Stimulated activated memory B cell treated with anti-CD40 and anti-IgM and Interleukin-4, amounts not matched to agents 10 μg/mL and 1 μg/mL and 100 μg/mL, for 72 hours (primary cell): Measurements from ENCODE around the gene PTP4A1.
A peak's percentile ranks its signal among the peaks of the same experiment; 100 is the strongest.

Experiments used
- ATAC-seq: fragments of 150-1000 bp; cut with Tn5 transposase; 2 replicates; pipeline ENCODE4 v1.10.0; 2021
- H3K27ac Mint-ChIP-seq: one replicate; pipeline ENCODE4 v1.8.0; 2022; ENCODE audit warnings: mild to moderate bottlenecking, mixed read lengths
- H3K27me3 Mint-ChIP-seq: one replicate; pipeline ENCODE4 v1.8.0; 2022; ENCODE audit warnings: mixed read lengths
- H3K36me3 Mint-ChIP-seq: one replicate; pipeline ENCODE4 v1.8.0; 2022; ENCODE audit warnings: mixed read lengths
- H3K4me1 Mint-ChIP-seq: one replicate; pipeline ENCODE4 v1.8.0; 2022; ENCODE audit warnings: mixed read lengths
- H3K4me3 Mint-ChIP-seq: one replicate; pipeline ENCODE4 v1.8.0; 2022; ENCODE audit warnings: mild to moderate bottlenecking, moderate library complexity, mixed read lengths
- H3K9me3 Mint-ChIP-seq: one replicate; pipeline ENCODE4 v1.8.0; 2022; ENCODE audit warnings: mixed read lengths

PTP4A1 gene

DNA sequence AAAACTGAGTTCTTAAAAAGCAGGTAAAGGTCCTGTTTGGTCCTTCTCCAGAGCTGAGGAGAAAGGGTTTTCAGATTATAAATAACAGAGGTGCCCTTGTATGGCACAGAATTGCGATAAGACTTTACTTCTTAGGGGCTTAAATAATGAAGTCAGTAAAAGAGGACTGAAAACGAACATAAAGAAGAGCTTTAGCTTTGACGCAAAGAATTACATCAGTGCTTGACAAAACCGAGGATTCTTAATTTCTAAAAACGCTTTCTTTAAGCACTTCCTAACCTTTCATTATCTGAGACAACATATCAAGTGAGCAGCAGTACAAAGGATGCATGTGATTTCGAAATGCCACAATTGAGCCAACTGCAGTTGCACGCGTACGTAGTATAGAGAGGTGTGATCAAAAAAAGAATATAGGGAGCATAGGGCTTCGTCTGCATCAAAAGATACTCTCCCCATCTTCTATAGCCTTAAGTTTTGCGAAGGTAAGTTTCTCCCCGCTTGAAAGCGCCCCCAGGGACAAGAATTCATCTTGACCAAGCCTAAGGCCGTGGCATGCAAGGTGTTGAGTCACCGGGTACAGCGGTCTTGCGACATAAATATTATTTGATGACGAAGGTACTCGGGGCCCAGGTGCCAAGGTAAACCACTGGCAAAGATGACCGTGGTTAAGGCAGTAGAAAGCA, 778 bp upstream of the PTP4A1 start:
- H3K4me1 Mint-ChIP-seq, result peaks cover 20% of the 10 kb centered on the region
- peak overlapping the region; percentile 98 for H3K27ac Mint-ChIP-seq
- no peaks in the 10 kb centered on the region for H3K9me3 Mint-ChIP-seq
- ATAC-seq, result peak; percentile 3
- H3K36me3 Mint-ChIP-seq, result peaks cover 4% of the 10 kb centered on the region
- H3K27me3 Mint-ChIP-seq, result no peaks in the 10 kb centered on the region
- peak overlapping the region; percentile 91 for H3K4me3 Mint-ChIP-seq

DNA sequence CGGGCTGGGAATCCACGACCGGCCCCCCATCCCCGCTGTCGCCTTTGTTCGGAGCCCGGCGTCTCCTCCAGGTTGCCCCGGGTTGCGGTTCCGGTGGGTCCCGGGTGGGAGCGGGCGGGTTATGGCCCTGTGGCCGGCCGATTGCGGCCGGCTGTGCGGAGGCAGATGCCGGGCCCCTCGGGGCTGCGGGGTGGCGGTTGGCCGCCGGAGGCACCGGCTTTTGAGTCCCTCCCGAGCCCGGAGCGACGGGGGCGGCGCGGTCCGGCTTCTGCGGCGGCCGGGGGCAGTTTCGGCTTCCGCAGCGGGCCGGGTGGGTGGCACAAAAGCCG, 431 bp downstream of the PTP4A1 start:
- ATAC-seq, result peak; percentile 35

DNA sequence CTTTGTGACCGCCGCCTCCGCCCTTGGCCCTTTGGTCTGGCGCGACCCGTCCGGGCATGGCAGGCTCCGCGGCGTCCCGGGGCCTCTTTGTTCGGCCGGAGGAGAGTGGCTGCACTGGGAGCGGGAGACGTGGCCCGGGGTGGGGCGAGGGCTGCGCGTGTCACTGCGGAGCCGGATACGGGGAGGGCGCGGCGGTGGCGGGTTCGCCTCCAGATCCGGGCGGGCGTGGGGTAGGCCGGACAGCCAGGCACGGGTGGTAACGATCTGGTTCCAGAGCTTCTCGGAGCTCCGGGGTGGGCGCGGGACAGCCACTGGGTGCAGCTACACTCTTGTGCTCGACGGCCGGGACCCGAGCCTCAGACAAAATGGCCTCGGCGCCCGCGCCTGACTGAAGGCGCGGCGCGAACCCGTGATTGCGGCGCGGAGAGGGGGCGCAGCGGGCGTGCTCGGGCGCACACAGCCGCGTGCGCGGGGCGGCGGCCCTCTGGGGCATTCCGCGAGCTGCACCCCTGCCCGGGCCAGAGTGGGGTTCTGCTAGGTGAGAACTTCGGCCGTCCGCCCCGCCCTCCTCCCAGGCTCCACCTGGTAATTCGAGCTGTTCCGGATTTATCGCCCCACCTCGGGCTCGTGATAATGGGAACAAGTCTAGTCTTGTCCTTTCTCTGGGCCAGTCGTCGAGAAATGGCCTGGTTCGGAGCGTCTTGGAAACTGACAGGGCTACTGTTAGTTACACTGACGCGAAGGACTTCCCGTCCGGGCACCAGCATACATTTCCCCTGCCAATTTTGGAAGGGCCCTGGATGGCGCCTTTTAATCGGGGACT, 1.0 kb downstream of the PTP4A1 start:
- Mint-ChIP-seq H3K27ac (peak overlapping the region; percentile 98), H3K4me1 (peaks cover 25% of the 10 kb centered on the region), H3K27me3 (no peaks in the 10 kb centered on the region), H3K36me3 (peaks cover 9% of the 10 kb centered on the region), H3K4me3 (peak overlapping the region; percentile 91), H3K9me3 (no peaks in the 10 kb centered on the region)
- peak; percentile 70 for ATAC-seq

More for the DNA sequence above, 431 bp downstream of the PTP4A1 start:
- Mint-ChIP-seq H3K4me1 (peaks cover 25% of the 10 kb centered on the region), H3K36me3 (peaks cover 9% of the 10 kb centered on the region), H3K4me3 (peak overlapping the region; percentile 91), H3K9me3 (no peaks in the 10 kb centered on the region), H3K27ac (peak overlapping the region; percentile 98), H3K27me3 (no peaks in the 10 kb centered on the region)

DNA sequence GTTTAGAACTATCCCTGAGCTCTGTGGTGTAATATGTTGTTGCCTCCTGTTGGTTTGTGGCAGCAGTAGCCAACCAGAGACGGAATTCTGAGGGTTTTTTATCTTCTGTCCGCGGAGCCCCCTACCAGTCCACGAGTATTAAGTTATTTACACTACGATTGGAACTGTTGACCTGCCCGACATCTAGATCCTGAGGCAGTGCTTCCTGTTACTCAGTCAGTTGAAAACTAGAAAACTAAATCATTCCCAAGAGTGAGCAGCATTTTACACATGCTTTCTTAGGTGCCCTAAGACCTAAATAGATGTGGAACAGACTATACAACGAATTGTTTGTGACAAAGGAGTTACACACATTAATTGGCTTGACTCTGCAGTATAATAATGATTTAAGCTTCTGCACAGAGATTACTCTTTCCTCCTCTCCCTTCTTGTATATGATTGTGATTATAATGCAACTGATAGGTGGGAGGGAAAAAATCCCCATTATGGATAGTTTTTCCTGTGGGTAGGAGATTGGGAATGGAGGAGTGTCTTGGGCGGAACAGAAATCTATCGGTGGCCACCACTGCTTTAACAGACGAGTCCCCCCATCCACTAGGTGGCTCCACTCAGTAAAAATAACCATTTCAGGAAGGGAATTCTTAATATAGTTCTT, 1.7 kb downstream of the PTP4A1 start:
- H3K4me3 Mint-ChIP-seq, result peak overlapping the region; percentile 91
- H3K36me3 Mint-ChIP-seq, result peaks cover 9% of the 10 kb centered on the region
- H3K27ac Mint-ChIP-seq, result peak overlapping the region; percentile 98
- peaks cover 25% of the 10 kb centered on the region for H3K4me1 Mint-ChIP-seq
- H3K27me3 Mint-ChIP-seq, result no peaks in the 10 kb centered on the region
- H3K9me3 Mint-ChIP-seq, result no peaks in the 10 kb centered on the region
- ATAC-seq, result no peak

DNA sequence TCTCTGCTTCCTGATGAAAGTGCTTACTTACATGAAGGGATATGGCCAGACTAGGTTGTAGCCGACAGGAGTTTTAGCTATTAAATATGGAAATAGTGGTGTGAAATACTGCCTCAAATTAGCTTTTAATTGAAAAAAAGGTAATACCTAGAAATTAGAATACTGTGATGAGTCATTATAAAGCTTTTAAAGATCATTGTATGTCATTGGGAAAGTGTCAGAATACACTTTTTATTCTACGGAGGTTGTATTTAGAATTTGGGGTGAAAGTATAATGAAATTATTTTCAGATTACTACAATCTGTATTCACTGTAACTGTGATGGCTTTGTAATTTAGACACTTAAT, 2.2 kb downstream of the PTP4A1 start:
- H3K9me3 Mint-ChIP-seq, result no peaks in the 10 kb centered on the region
- H3K36me3 Mint-ChIP-seq, result peaks cover 9% of the 10 kb centered on the region
- H3K27ac Mint-ChIP-seq, result peak overlapping the region; percentile 98
- peaks cover 25% of the 10 kb centered on the region for H3K4me1 Mint-ChIP-seq
- no peaks in the 10 kb centered on the region for H3K27me3 Mint-ChIP-seq
- ATAC-seq, result no peak
- peak overlapping the region; percentile 91 for H3K4me3 Mint-ChIP-seq

DNA sequence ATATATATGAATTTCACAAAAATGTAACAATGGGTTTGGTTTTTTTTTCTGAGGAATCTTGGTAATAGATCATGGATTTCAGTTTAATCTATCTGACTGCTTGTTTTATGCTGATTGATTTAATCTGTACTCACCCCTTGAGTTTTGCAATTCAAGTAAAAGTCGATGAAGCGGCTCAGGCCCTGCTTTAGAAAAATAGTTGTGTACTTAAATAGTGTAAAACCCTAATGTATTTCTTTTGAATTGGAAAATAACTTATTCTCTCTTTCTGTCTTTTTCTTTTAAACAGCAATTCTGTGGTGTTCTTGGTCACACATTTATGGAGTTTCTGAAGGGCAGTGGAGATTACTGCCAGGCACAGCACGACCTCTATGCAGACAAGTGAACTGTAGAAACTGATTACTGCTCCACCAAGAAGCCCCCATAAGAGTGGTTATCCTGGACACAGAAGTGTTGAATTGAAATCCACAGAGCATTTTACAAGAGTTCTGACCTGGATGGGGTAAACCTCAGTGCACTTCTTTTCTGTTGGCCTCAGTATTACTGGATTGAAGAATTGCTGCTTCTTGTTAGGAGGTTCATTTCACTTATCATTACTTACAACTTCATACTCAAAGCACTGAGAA, 4.0 kb downstream of the PTP4A1 start:
- no peak overlapping the region for H3K4me3 Mint-ChIP-seq
- H3K9me3 Mint-ChIP-seq, result no peaks in the 10 kb centered on the region
- H3K27ac Mint-ChIP-seq, result no peak overlapping the region
- H3K36me3 Mint-ChIP-seq, result peaks cover 24% of the 10 kb centered on the region
- no peaks in the 10 kb centered on the region for H3K27me3 Mint-ChIP-seq
- H3K4me1 Mint-ChIP-seq, result peaks cover 25% of the 10 kb centered on the region
- no peak for ATAC-seq

DNA sequence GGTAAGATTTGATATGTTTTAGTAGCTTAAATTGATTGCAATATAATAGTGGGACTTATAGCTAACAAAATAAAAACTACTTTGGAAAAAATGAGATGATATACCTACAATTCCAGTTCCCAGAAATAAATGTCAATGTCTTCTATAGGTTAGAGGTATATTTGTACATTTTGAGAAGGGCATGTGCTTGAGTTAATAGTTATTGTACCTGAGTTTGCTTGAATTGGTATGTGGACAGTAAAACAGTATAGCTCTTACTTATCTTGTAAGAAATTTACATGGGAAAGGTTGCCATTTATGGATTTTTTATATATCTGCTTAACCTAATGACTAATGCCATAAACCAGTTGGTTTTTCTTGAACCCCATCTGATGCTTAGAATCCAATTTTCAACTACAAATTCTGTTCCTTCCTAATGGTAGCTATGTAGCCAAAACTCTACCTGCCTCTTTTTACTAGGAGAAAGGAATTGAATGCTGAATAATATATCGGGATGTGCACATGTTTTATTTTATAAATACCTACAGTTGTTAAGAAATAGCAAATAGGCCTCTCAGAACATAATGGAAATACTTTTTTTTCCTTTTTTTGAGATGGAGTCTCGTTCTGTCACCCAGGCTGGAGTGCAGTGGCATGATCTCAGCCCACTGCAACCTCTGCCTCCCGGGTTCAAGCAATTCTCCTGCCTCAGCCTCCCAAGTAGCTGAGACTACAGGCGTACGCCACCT, 4.9 kb downstream of the PTP4A1 start:
- Mint-ChIP-seq H3K27ac (no peak overlapping the region), H3K27me3 (no peaks in the 10 kb centered on the region), H3K4me1 (peaks cover 19% of the 10 kb centered on the region), H3K9me3 (no peaks in the 10 kb centered on the region), H3K36me3 (peaks cover 26% of the 10 kb centered on the region), H3K4me3 (no peak overlapping the region)
- ATAC-seq, result no peak

DNA sequence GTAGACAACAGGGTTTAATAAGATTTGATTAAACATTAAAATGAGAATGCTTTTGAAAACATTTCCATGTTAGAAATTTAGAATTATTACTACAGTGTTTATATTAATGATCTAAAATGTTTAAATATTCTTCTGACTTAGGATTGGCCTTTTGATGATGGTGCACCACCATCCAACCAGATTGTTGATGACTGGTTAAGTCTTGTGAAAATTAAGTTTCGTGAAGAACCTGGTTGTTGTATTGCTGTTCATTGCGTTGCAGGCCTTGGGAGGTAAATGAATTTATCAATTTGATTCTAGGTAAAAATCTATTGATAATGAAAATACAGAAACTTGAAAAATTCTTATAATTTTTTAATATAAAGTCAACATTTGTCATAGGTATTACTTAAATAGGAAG, 6.5 kb downstream of the PTP4A1 start:
- no peak overlapping the region for H3K4me3 Mint-ChIP-seq
- no peak for ATAC-seq
- H3K9me3 Mint-ChIP-seq, result no peaks in the 10 kb centered on the region
- peaks cover 34% of the 10 kb centered on the region for H3K36me3 Mint-ChIP-seq
- peaks cover 19% of the 10 kb centered on the region for H3K4me1 Mint-ChIP-seq
- no peak overlapping the region for H3K27ac Mint-ChIP-seq
- H3K27me3 Mint-ChIP-seq, result no peaks in the 10 kb centered on the region

DNA sequence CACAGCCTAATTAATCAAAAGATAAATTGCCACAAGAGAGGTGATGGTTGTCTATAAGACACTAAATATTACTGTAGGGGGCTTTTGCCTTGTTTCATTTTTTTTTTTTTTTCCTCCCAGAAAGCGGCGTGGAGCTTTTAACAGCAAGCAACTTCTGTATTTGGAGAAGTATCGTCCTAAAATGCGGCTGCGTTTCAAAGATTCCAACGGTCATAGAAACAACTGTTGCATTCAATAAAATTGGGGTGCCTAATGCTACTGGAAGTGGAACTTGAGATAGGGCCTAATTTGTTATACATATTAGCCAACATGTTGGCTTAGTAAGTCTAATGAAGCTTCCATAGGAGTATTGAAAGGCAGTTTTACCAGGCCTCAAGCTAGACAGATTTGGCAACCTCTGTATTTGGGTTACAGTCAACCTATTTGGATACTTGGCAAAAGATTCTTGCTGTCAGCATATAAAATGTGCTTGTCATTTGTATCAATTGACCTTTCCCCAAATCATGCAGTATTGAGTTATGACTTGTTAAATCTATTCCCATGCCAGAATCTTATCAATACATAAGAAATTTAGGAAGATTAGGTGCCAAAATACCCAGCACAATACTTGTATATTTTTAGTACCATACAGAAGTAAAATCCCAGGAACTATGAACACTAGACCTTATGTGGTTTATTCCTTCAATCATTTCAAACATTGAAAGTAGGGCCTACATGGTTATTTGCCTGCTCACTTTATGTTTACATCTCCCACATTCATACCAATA, 7.8 kb downstream of the PTP4A1 start:
- no peak overlapping the region for H3K27ac Mint-ChIP-seq
- no peaks in the 10 kb centered on the region for H3K9me3 Mint-ChIP-seq
- peaks cover 34% of the 10 kb centered on the region for H3K36me3 Mint-ChIP-seq
- H3K27me3 Mint-ChIP-seq, result no peaks in the 10 kb centered on the region
- no peak for ATAC-seq
- H3K4me3 Mint-ChIP-seq, result no peak overlapping the region
- H3K4me1 Mint-ChIP-seq, result peaks cover 10% of the 10 kb centered on the region

DNA sequence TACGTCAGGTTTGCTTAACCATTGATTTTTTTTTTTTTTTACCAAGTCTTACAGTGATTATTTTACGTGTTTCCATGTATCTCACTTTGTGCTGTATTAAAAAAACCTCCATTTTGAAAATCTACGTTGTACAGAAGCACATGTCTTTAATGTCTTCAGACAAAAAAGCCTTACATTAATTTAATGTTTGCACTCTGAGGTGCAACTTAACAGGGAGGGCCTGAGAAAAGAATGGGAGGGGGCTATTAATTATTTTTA, 8.4 kb downstream of the PTP4A1 start:
- H3K9me3 Mint-ChIP-seq, result no peaks in the 10 kb centered on the region
- H3K4me1 Mint-ChIP-seq, result peaks cover 10% of the 10 kb centered on the region
- no peak overlapping the region for H3K4me3 Mint-ChIP-seq
- peaks cover 34% of the 10 kb centered on the region for H3K36me3 Mint-ChIP-seq
- no peak for ATAC-seq
- H3K27me3 Mint-ChIP-seq, result no peaks in the 10 kb centered on the region
- no peak overlapping the region for H3K27ac Mint-ChIP-seq

DNA sequence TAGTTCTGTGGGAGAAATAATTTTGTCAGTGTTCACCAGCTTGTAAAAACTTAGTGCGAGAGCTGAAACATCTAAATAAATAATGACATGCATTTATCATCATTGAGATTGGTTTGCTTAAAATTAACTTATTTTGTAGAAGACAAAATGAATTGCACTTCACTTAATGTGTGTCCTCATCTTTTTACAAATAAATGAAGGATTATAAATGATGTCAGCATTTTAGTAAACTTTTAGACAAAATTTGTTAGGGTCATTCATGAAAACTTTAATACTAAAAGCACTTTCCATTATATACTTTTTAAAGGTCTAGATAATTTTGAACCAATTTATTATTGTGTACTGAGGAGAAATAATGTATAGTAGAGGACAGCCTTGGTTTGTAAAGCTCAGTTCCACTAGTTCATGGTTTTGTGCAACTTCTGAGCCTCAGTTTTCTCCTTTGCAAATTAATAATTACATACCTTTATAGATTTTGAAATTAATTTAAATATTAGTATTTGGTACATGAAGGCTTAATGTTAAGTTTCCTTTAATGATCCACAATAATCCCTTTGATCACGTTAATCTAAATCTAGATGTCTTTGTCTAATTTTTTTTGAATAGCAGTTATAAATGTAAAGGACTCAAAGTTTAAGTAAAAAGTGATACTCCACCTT, 9.2 kb downstream of the PTP4A1 start:
- Mint-ChIP-seq H3K27ac (no peak overlapping the region), H3K4me3 (no peak overlapping the region)

DNA sequence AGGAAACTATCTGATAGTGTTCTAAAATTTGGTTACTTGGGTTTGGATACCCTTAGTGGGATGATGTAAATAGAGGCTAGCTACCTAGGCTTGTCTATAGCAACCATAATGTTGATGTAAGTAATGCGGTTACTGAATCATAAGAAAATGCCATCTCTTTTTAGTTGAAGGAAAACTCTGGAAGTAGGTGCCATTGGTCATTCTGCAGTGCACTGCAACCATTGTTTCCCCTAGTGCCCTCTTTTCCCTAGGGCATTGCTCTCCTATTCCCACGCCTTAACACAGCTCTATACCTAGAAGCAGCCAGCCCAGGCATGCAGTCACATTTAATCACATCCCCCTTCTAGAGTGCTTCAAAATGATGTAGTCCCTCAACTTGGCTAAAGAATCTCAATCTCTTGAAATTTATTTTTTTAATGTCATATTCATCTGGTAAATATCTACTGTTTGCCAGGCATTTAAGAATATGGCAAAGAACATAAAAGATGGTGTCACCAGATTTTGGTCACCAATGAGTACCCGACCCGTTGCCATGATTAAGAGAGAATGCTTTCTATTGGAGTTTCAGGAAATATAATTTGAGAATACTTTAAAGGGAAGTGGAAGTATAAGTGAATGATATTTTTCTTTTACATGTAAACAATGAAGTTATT, 10.4 kb downstream of the PTP4A1 start:
- no peaks in the 10 kb centered on the region for H3K27me3 Mint-ChIP-seq
- ATAC-seq, result no peak
- H3K4me1 Mint-ChIP-seq, result no peaks in the 10 kb centered on the region
- no peak overlapping the region for H3K4me3 Mint-ChIP-seq
- no peak overlapping the region for H3K27ac Mint-ChIP-seq
- peaks cover 25% of the 10 kb centered on the region for H3K36me3 Mint-ChIP-seq
- H3K9me3 Mint-ChIP-seq, result no peaks in the 10 kb centered on the region

More for the DNA sequence above, 9.2 kb downstream of the PTP4A1 start:
- no peaks in the 10 kb centered on the region for H3K9me3 Mint-ChIP-seq
- no peaks in the 10 kb centered on the region for H3K27me3 Mint-ChIP-seq
- peaks cover 5% of the 10 kb centered on the region for H3K4me1 Mint-ChIP-seq
- peaks cover 30% of the 10 kb centered on the region for H3K36me3 Mint-ChIP-seq
- no peak for ATAC-seq

DNA sequence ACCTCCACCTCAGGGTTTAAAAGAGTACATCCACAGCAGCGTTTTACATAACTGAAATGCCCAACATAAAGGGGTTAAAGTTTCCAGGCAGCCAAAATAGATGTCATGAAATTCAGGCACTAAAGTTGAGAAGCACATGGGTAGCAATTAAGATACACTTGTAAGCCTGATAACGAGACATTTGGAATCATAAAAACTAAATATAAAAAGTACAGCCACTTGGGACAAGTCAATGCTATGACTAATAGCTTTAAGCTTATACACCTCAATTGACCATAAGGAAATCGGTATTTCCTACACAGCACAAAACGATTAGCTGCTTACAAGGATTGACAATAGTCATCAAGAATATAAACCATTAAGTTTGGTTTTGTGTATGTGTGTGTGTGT, 11.8 kb downstream of the PTP4A1 start:
- no peaks in the 10 kb centered on the region for H3K9me3 Mint-ChIP-seq
- no peak overlapping the region for H3K4me3 Mint-ChIP-seq
- H3K27me3 Mint-ChIP-seq, result no peaks in the 10 kb centered on the region
- ATAC-seq, result no peak
- H3K27ac Mint-ChIP-seq, result no peak overlapping the region
- H3K36me3 Mint-ChIP-seq, result peaks cover 25% of the 10 kb centered on the region
- H3K4me1 Mint-ChIP-seq, result no peaks in the 10 kb centered on the region

DNA sequence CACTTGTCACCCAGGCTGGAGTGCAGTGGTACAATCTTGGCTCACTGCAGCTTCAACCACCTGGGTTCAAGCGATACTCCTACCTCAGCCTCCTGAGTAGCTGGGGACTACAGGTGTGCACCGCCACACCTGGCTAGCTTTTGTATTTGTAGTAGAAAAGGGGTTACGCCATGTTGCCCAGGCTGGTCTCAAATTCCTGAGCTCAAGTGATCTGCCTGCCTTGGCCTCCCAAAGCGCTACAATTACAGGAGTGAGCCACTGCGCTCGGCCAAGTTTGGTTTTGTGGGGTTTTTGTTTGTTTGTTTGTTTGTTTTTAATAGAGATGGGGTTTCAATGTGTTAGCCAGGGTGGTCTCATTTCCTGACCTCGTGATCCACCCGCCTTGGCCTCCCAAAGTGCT, 12.3 kb downstream of the PTP4A1 start:
- H3K4me1 Mint-ChIP-seq, result no peaks in the 10 kb centered on the region
- peaks cover 25% of the 10 kb centered on the region for H3K36me3 Mint-ChIP-seq
- no peaks in the 10 kb centered on the region for H3K9me3 Mint-ChIP-seq
- no peak for ATAC-seq
- H3K4me3 Mint-ChIP-seq, result no peak overlapping the region
- H3K27me3 Mint-ChIP-seq, result no peaks in the 10 kb centered on the region
- no peak overlapping the region for H3K27ac Mint-ChIP-seq
